22Rv1 (cell line): Measurements from ENCODE around the gene KRT17.

ENCODE experiments used
- H3K27ac ChIP-seq: fragments of 450-650 bp; 2 replicates; pipeline ENCODE4 v1.5.1; 2017
- CTCF ChIP-seq: fragments of 450-650 bp; IDR thresholded peaks from 2 replicates; pipeline ENCODE4 v1.5.1; 2017; ENCODE audit warnings: mild to moderate bottlenecking
- ZFX ChIP-seq: fragments of 450-650 bp; IDR thresholded peaks from 2 replicates; pipeline ENCODE4 v1.6.1; 2017; ENCODE audit warnings: antibody characterized with exemption, borderline replicate concordance

The KRT17 gene

DNA sequence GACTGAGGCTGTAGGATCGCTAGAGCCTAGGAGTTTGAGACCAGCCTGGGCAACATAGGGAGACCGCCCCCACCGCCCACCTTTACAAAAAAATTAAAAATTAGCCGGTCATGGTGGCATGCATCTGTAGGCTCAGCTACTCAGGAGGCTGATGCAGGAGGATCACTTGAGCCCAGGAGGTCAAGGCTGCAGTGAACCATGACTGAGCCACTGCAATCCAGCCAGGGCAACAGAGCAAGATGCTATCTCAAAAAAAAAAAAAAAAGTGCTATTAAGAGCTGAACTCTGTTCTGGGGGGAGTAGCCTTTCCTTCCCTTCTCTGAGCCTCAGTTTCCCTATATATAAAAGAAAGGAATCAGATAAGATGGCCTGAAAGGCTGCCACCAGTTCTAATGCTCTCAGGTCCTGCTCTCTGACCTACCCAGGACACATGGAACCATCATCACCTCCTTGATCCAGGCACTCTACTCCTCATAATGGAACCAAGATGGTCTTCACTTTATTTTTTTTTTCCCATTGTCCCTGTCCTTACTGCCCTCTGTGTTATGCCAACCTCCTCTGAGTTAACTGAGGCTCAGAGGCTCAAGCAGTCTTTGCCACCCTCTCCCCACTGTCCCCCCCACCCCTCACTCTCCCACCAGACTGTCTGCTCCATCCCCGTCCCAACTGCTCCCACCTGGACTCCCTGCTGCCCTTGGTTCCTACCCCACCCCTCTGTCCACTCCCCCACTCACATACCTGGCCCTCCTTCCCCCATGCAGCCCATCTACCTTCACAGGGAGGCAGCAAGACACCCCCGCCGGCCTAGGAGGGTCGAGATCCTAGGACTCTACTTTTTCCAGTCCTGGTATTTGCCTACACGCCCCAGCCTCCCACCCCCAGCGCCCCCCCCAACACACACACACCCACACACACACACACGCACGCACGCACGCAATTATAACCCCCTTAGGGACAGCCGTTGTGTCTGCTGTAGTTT is 40.5 kb upstream of the KRT17 start:
- TF ChIP-seq ZFX: no peak
- TF ChIP-seq CTCF: no peak
- no peak overlapping the region; the same call in 1 of the 2 replicates for H3K27ac ChIP-seq

- no peak overlapping the region for H3K27ac ChIP-seq
- TF ChIP-seq ZFX: no peak
- no peak for TF ChIP-seq CTCF
These were observed 39.7 kb upstream of the KRT17 start for GRCh38 chr17:41664172-41664457.

DNA sequence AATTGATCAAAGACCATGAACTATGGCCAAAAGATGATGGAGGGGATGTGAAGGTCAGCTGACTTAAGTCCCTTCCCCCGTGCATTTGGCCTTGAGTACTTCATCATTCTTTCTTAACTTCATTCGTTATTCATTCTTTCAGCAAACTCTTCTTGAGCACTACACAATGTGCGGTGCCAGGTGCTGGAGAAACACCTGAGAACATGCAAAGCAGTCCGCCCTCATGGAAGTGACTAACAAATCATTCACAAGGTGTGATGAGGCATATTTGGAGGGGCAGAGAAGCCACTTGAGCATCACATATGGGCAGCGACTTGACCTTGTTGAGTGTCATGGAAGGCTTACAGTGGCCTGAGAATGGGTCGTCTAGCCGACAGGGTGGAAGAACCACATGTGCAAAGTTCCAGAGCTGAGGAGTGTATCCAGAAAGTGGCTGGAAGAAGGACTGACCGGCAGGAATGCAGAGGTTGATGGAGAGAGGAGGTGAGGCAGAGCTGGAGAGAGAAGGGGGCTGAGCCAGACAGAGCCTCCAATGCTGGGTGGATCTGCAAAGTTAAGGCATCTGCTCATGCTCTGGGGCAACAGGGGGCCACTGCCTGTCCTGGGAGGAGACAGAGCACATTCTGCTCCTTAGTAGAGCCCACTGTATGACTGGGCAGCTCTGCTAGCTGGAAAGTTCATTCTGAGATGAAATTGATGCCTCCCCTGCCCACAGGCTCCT is 39.2 kb upstream of the KRT17 start:
- TF ChIP-seq CTCF (no peak), ZFX (no peak)
- no peak overlapping the region for H3K27ac ChIP-seq

DNA sequence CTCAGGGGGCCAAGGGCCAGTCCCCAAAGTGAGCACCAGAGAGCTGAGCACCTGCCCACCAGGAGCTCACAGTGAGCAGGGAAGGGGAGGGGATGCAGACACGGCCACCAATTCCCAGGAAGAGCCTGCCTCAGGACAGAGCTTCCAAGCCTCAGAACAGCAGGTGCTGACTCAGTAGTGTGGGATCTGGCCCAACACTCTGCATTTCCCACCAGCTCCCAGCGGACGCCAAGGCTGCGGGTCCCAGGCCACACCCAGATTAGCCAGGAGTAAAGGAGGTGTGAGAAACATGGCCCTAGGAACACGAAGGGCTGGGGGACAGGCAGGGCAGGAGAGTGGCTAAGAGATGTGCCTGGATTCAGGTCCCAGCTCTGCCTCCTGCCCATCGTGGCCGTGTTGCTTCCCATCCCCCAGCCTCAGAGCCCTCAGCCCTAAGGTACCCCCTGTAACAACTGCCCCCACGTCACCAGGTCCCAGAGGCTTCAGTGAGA is 35.9 kb upstream of the KRT17 start:
- no peak for TF ChIP-seq ZFX
- no peak for TF ChIP-seq CTCF
- H3K27ac ChIP-seq: no peak overlapping the region

GRCh38 chr17:41659427-41660212 is 35.2 kb upstream of the KRT17 start:
- no peak overlapping the region for H3K27ac ChIP-seq
- no peak for TF ChIP-seq ZFX
- no peak for TF ChIP-seq CTCF

DNA sequence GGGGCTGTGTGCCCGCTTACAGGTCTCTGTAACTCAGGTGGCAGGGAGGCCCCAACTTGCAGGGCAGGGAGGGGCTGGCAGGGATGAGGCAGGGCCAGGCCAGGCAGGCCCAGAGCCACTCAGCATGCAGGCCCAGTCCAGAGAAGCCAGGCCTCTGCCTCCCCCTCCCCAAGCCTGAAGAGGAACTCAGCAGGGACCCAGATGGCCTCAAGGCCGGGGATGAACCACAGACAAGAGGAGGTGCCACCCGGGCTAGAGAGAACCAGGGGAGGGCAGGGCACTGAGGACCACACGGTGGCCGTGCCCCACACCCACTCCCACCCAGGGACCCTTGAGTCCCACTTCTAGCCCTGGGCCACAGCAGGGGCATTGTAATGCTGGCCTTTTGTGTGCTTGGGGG is 34.5 kb upstream of the KRT17 start:
- no peak overlapping the region for H3K27ac ChIP-seq
- TF ChIP-seq ZFX (no peak), CTCF (no peak)
